Astrocyte of the hippocampus (primary cell): ENCODE measurements around the gene ZSWIM1.
A peak's percentile ranks its signal among the peaks of the same experiment; 100 is the strongest.

ENCODE experiments used
- DNase-seq: peaks from one replicate; pipeline ENCODE4 v3.0.0; 2011; ENCODE audit warnings: low read depth, low spot score

Gene ZSWIM1

DNA sequence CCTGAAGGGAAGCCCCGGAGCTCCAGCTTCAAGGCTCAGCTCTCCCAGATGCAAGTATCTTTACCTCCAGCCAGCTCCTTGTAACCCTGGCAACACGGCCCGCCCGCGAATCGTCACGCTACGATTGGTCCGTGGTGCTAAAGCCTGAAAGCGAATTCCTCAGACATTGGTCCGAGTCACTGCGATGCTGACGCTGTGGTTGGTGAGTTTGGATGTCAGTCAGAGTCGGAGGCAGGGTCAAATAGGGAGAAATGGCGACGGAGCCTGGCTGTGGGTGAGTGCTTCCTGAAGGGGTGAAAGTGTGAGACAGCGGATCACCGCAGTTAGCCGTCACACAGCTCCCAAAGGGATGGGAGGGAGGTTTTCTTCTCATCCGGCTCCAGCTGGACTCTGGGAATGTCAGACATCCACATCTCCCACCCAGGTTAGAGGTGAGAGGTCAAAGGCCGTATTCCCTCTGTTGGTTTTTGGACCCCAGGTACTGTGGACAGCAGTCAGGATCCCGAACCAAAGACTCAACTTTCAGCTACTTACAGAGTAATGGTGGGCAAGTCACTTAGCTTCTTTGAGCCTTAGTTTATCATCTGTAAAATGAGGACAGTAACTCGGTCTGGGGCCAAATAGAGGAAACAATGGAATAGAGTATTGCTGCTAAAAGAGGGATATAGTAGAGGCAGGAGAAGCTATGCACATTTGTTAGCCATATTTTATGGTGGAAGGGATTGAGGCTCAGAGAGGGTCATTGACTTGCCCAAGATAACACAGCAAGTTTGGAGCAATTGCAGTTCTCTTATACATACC is at the start of gene ZSWIM1:
Gene ZSWIM1 (plus strand): TSS at position 240 of the 801 bp plus-strand sequence. CDS start 1,366 bp downstream, outside the sequence.
- DNase-seq = peak; percentile 100

DNA sequence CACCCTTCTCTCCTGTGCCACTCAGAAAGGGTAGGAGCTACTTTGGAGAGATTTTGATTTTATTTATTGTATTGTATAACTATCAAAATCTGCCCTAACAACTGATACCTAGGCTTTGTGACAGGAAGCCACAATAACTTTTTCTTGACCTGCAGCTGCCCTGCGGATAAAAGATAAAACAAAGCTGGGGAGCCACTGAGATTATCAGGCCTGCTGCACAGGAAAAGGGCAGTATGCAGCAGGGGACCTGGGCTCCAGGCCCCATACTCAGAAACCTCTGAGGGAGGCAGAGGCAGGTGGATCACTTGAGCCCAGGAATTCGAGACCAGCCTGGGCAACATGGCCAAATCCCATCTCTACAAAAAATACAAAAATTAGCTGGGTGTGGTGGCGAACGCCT is 48.4 kb upstream of the ZSWIM1 start:
- DNase-seq = no peak

- DNase-seq = peak; percentile 95
These were observed 47.8 kb upstream of the ZSWIM1 start, which contains the start of gene SNX21 for GRCh38 chr20:45833030-45833882. Gene SNX21, plus strand, starts transcription at chr20:45833799. Its CDS starts 121 bp downstream, at chr20:45833920.

DNA sequence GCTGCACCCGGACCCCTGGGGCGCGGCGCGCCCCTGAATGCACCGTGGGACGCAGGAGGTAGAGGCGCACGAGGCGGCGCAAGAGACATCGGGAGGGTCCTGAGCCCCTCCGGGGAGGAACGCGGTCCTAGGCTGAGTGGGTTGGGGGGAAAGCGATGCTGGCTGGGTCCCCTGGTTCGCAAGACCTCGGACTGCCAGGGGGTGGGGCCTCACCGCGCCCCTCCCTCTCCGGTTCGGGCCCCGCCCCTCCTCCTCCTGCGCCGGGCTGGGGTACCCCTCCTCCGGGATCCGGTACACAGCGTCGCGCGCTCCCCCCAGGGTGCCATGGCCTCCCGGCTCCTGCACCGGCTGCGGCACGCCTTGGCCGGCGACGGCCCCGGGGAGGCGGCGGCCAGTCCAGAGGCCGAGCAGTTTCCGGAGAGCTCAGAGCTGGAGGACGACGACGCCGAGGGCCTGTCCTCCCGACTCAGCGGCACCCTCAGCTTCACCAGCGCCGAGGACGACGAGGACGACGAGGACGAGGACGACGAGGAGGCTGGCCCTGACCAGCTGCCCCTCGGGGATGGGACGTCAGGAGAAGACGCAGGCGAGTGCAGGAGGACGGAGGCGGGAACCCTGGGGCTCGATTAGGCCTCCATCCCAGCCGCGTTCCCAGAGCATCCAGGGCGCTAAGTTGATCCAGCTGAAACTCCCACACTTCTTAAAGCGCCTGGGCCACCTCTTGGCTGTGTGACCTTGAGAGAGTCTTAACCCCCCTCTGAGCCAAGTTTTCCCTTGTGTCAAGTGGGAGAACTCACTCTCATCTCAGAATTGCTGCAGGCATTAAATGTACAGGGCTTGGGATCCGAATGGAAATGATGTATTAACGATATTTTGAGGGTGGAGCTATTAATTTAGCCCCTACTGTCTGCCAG is 46.9 kb upstream of the ZSWIM1 start:
- peak; percentile 86 for DNase-seq

DNA sequence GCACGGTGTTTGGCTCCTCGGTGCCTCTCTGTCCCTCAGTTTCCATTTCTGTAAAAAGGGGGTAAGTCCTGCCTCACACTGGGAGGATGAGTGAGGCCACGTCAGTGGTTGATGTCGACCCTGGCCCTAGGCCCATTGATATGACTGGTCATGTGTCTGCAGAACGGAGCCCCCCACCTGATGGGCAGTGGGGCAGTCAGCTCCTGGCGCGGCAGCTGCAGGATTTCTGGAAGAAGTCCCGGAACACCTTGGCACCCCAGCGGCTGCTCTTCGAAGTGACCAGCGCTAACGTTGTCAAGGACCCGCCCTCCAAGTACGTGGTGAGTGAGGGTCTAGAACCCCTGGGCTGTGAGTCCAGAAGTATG is 46.2 kb upstream of the ZSWIM1 start:
- no peak for DNase-seq

DNA sequence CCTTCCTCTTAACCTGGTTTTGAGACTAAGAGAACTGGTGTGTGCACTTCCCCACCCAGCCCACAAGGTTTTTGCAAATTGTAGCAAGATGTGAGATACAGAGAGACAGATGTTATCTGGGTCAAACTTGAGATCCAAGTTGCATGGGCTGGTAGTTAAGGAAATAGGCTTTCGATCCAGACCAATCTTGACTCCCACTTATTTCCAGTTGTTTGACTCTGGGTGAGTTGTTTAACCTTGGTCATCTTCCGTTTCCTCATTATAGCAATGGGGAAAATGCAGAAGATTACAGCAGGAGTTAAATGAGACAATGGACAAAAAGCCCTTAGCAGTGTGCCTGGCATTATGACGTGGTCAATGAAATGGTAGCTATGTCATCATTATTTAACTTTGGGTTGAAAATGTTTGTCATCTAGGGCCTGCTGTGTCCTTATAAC is 45.7 kb upstream of the ZSWIM1 start:
- no peak for DNase-seq

DNA sequence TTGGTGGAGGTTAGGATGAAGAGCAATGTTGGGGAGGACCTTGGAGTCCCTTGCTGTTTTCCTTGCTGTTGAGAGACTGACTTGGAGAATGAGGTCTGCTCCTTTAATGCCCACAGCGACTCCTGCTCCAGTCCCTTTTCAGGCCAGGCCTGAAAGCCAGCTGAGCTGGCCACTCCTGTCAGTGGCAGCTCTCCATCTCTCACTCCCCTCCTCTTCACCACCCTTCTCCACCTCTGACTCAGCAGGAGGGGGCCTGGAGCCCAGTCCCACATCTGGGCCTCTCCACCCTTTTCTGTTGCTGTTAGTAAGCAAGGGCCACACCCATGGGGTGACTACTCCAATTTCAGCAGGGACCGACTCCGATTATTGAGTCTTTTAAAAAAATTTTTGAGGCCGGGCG is 45.2 kb upstream of the ZSWIM1 start:
- peak; percentile 28 for DNase-seq

DNA sequence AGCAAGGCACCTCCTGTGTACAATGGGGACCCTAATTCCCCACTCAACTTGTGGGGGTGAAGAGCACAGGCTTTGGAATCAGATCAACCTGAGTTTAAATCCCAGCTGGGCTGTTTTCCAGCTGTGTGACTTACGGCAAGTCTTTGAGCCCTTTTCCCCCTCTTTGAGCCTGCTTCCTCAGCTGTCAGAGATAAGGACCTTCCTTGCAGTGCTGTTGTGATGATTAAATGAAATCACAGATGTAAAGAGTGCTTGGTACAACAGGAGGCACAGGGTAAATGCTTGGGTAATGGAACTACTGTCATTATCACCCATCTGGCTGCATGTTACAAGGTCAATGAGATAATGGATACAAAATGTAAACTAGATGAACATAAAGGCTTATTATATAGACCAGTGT is 44.2 kb upstream of the ZSWIM1 start:
- DNase-seq = no peak

- no peak for DNase-seq
These were observed 40.3 kb upstream of the ZSWIM1 start for GRCh38 chr20:45840700-45841198.

DNA sequence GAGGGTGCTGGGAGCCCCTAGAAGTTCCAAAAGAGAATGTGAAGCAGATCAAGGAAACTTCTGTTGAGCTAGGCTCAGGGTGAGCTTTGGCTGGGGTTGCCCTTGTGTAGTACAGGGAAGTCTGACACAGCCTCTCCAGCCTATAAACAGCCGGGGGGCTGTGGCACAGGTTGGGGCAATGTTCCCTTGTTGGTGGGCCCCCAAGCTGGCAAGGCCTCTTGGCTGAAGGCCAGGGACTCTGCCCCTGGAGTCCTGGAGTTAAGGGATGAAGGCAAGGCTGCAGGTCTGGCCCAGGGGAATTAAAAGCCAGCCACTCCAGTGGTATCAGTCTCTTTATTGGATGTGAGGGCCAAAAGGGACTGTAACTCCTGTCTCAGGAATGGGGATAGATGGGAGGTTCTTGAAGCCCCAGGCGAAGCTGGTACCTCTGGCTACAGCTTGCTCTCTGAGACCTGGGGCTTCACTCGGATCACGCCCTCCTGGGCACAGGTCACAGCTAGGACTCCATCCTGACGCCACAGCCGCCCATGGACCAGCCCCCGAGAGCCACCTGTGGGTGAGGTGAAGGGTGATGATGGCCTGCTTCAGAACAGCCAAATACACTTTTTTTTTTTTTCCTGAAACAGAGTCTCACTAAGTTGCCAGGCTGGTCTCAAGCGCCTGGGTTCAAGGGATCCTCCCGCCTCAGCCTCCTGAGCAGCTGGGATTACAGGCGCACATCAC is 39.5 kb upstream of the ZSWIM1 start:
- no peak for DNase-seq

DNA sequence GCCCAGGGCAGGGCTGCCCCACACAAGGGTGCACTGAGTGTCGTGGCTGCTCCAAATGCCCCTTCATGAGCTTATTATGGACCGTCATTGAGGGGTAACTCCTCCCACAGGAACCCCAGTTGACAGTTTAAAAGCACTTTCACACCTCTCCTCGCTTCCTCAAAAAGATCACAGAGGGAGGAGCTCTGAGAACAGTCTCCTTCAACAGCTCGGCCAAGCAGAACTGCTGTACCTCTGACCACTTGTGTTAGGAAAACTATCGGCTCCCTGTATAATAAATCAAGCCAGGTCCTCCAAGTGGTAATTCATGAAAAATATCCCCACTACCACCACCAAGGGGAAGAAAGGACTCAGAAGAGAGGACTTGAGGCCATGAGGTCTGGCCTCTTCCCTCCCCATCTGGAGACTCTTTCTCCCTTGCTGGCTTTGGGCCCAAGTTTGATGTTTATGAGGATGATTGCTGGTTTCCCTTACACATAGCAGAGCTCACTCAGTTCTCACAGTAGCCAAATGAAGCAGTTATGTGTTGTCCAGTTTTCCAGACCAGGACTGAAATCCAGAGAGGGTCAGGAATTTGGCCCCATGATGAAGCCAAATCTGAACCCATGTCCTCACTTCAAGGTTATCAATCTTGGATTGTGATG is 38.7 kb upstream of the ZSWIM1 start:
- DNase-seq = no peak

GRCh38 chr20:45843506-45843905 is 37.5 kb upstream of the ZSWIM1 start:
- no peak for DNase-seq

DNA sequence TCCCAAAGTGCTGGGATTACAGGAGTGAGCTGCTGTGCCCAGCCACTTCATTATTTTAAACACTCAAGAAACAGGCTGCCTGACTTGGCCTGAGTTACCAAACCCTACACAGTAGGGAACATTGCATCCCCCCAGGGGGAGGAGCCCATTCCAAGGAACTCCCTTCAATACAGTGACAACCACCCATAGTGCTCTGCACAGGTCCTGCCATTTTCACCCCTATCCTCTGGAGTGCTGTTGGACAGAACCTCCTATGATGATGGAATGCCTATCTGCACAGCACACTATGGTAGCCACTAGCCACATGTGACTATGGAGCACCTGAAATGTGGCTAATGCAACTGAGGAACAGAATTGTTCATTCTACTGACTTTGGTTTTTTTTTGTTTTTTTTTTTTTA is 35.6 kb upstream of the ZSWIM1 start:
- DNase-seq = no peak

DNA sequence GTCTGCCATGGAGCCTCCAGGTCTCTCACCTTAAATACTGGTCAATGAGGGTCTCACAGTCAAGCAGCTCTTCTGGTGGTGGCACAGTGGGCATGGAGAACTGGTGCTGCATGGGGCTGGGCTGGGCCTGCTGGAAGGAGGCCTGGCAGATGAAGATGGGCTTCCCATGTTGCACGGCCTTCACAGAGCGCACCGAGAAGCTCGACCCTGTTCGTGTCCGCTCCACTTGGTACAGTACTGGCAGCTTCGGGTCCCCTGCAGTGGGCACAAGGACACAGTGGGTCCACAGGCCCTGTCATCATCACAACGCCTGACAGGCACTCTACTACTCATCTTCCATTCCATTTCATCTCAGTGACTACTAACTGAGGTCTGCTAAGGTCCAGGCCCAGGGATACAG is 32.6 kb upstream of the ZSWIM1 start:
- no peak for DNase-seq

- DNase-seq = no peak
These were observed 32.0 kb upstream of the ZSWIM1 start for GRCh38 chr20:45848969-45849582.

- DNase-seq = no peak
These were observed 30.8 kb upstream of the ZSWIM1 start for GRCh38 chr20:45850238-45850637.

GRCh38 chr20:45850926-45851325 is 30.1 kb upstream of the ZSWIM1 start:
- DNase-seq = no peak

DNA sequence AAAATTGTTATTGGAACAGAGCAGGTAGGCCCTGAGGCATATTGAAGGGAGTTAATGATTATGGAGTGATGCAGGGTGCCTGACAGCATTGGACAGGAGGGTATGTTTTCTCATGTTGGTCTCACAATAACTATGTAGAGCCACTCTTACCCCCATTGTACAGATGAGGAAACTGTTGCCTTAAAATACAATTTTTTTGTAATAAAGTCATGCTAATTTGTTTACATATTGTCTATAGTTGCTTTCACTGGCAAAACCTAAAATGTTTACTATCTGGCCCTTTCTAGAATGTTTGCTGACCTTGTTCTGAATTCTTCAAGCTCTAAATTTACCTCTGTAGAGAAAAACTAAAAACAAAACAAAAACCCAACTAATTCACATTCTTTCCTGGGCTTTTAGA is 29.5 kb upstream of the ZSWIM1 start:
- DNase-seq = no peak

GRCh38 chr20:45852326-45852725 is 28.7 kb upstream of the ZSWIM1 start:
- no peak for DNase-seq

- DNase-seq = no peak
These were observed 27.5 kb upstream of the ZSWIM1 start for GRCh38 chr20:45853484-45853883.
